Measurements from ENCODE around the gene TMCC2. TPM values are rescaled to one million over a fixed set of nuclear protein-coding genes. Genes with fewer than 3 reads are reported as not detected.

TMCC2 gene
- total and polyA plus RNA-seq, 2 of the 8 experiments (the other 6 are each of a cell fraction or from before 2014, with no cell fraction given): 6.7 to 6.8 TPM

DNA sequence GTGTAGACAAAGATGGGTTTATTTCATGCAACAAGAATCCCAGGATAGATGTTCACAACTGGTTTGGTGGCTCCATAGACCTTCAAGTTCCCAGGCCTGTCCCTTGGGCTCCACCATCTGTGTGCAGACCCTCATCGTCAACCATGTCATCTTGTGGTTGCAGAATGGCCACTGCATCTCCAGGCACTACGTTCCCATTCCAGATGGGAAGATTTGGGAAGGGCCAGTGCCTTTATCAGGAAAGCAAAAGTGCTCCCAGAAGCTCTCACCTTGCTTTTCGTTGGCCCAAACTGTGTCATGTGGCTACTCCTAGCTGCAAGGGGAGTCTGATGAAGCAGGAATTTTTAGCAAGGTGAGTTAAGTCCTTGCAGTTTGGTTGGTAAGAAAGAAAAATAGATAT lies 12.8 kb downstream of the TMCC2 start (continued):
- TF ChIP-seq, protein P1, sequence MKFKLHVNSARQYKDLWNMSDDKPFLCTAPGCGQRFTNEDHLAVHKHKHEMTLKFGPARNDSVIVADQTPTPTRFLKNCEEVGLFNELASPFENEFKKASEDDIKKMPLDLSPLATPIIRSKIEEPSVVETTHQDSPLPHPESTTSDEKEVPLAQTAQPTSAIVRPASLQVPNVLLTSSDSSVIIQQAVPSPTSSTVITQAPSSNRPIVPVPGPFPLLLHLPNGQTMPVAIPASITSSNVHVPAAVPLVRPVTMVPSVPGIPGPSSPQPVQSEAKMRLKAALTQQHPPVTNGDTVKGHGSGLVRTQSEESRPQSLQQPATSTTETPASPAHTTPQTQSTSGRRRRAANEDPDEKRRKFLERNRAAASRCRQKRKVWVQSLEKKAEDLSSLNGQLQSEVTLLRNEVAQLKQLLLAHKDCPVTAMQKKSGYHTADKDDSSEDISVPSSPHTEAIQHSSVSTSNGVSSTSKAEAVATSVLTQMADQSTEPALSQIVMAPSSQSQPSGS (IDR thresholded peaks at IDR 0.05; ENCODE audit: low read length): no peak
- TF ChIP-seq, protein P2, sequence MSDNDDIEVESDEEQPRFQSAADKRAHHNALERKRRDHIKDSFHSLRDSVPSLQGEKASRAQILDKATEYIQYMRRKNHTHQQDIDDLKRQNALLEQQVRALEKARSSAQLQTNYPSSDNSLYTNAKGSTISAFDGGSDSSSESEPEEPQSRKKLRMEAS (IDR thresholded peaks at IDR 0.05): no peak
- TF ChIP-seq, protein P3, sequence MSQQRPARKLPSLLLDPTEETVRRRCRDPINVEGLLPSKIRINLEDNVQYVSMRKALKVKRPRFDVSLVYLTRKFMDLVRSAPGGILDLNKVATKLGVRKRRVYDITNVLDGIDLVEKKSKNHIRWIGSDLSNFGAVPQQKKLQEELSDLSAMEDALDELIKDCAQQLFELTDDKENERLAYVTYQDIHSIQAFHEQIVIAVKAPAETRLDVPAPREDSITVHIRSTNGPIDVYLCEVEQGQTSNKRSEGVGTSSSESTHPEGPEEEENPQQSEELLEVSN (IDR thresholded peaks at IDR 0.05): no peak

Measured in H1 (cell line).